Measurements from ENCODE around the gene ZBTB40.

Gene ZBTB40

DNA sequence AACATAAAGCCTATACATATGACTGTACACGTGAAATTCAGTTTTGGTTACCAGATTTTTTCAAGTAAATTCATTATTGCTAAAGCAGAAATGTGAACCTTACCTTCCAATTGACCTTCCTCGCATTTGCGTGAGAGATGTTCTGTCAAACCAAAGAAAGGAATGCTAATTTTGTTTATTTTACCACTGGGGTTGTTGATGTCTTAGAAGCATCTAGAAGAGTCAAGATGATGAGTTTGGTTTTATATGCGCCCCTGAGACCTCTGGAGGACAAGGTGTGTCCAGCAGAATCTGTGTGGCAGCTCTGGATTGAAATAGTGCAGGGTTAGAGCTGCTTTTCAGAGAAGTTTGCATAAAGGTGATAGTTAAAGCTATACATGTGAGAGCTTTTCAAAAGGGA, 48.4 kb downstream of the ZBTB40 start:
- no peak for DNase-seq (ENCODE audit: low read depth in 2 of 3, low spot score in 2 of 3)

GRCh38 chr1:22500471-22500870, 48.8 kb downstream of the ZBTB40 start:
- no peak for DNase-seq (ENCODE audit: low read depth in 2 of 3, low spot score in 2 of 3)

DNA sequence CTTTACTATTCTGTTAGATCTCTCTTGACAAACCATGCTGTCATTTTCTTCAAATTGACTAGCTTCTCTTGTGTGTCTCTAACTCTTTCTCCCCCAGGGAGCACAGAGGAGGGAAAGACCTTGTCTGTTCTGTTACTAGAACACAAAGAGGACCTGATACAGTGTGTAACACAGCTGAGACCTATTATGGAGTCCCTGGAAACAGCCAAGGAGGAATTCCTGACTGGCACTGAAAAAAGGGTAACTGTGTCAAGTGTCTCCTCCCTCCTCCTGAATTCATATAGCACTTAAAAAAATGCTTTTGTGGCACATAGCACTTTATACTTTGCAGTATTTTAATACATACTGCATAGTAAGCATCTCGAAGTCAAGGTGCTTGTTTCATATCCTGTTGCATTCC, 50.6 kb downstream of the ZBTB40 start:
- no peak for DNase-seq (ENCODE audit: low read depth in 2 of 3, low spot score in 2 of 3)

- no peak for DNase-seq (ENCODE audit: low read depth in 2 of 3, low spot score in 2 of 3)
Observed at GRCh38 chr1:22503721-22504410, 52.2 kb downstream of the ZBTB40 start.

GRCh38 chr1:22506130-22506692, 54.6 kb downstream of the ZBTB40 start:
- no peak for DNase-seq (ENCODE audit: low read depth in 2 of 3, low spot score in 2 of 3)

- no peak for DNase-seq (ENCODE audit: low read depth in 2 of 3, low spot score in 2 of 3)
Observed at GRCh38 chr1:22507587-22507986, 55.9 kb downstream of the ZBTB40 start.

GRCh38 chr1:22508329-22508728, 56.7 kb downstream of the ZBTB40 start:
- DNase-seq (ENCODE audit: low read depth in 2 of 3, low spot score in 2 of 3) = no peak

- DNase-seq (ENCODE audit: low read depth in 2 of 3, low spot score in 2 of 3) = no peak
Observed at GRCh38 chr1:22508991-22509390, 57.3 kb downstream of the ZBTB40 start.

GRCh38 chr1:22509815-22510214, 58.2 kb downstream of the ZBTB40 start:
- no peak for DNase-seq (ENCODE audit: low read depth in 2 of 3, low spot score in 2 of 3)

DNA sequence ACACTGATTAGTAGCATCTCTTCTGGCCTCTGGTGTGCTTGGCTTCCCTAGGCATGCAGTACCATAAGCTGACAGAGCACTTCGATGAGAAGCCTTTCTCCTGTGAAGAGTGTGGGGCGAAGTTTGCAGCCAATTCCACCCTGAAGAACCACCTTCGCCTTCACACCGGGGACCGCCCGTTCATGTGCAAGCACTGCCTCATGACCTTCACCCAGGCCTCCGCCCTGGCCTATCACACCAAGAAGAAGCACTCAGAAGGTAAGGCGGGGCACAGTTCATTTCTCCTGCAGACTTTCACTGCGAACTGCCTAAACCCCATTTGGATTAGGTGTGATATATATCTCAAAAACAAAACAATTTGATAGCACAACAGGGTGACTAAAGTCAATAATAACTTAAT, 61.2 kb downstream of the ZBTB40 start:
- DNase-seq (ENCODE audit: low read depth in 2 of 3, low spot score in 2 of 3) = no peak

- DNase-seq (ENCODE audit: low read depth in 2 of 3, low spot score in 2 of 3) = no peak
Observed at GRCh38 chr1:22516906-22517571, 65.4 kb downstream of the ZBTB40 start.

DNA sequence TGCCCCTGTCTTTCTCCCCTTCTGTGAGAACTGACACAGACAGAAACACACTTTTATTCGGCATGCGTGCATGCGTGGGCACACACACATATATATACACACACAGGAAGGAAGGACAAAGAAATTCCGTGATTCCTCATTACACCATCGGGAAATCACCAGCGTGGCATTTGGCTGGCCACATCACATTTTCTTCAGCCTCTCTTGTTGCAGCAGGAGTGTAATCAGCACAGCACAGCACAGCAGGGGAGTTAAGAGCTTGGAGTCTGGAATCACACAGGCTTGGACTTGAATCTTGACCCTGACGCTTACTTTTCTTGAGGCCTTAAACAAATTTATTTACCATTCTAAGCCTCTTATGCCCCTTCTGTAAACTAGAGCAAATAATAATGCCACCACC, 66.3 kb downstream of the ZBTB40 start:
- DNase-seq (ENCODE audit: low read depth in 2 of 3, low spot score in 2 of 3) = no peak

DNA sequence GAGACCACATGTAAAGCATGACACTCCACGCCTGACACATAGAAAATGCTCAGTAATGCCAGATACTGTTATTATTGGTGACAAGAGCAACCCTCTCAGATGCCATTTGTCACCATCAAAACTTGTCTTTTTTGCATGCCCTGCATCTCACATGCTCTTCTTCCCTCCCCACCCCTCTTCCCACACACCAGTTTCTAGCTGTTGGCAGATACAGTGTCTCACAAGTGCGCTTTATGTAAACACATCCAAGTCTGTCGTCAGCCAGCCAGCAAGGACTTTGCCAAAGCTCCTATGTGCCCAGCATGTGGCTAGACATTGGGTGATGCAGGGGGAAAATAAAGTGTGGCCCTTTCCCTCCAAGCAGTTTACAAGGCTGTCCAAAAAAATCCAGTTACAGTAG, 66.7 kb downstream of the ZBTB40 start:
- DNase-seq (ENCODE audit: low read depth in 2 of 3, low spot score in 2 of 3) = no peak

DNA sequence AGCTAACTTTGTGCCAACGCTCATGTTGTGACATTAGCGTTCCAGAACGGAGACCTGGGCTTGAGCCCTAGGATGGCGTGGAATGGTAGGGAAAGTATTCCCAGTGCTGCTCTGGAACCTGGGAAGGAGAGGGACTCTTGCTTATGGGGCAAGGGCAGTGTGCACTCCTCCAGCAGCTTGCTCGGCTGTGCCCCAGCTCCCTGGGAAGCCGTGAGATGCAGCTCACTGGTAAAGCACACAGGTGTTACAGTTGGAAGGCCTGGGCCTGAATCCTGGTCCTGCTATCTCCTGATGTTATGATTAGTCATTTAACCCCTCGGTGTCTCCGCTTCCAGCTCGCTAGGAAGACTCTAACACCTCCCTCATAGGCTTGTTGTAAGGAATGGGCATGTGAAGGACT, 69.2 kb downstream of the ZBTB40 start:
- no peak for DNase-seq (ENCODE audit: low read depth in 2 of 3, low spot score in 2 of 3)

GRCh38 chr1:22521692-22522091, 70.0 kb downstream of the ZBTB40 start:
- DNase-seq (ENCODE audit: low read depth in 2 of 3, low spot score in 2 of 3) = no peak

GRCh38 chr1:22522221-22522743, 70.6 kb downstream of the ZBTB40 start:
- no peak for DNase-seq (ENCODE audit: low read depth in 2 of 3, low spot score in 2 of 3)

GRCh38 chr1:22524481-22524880, 72.8 kb downstream of the ZBTB40 start:
- no peak for DNase-seq (ENCODE audit: low read depth in 2 of 3, low spot score in 2 of 3)

DNA sequence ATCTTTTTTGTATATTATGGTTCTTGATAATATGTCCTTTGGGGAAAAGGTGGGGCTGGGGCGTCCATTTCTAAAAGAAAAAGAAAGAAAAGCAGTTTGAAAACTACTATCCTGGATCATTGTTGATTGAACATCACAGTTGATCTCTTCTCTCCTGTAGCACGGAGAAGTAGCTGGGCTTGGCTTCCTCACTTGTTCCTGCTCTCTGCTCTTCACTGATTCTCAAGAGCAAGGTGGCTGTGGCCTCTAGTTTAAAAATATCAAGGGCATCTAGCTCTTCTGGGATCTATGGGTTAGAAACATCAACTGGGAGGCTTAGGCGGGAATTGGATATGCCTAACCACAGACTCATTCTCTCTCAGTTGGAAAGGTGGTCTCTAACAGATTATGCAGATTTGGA, 73.6 kb downstream of the ZBTB40 start:
- no peak for DNase-seq (ENCODE audit: low read depth in 2 of 3, low spot score in 2 of 3)

DNA sequence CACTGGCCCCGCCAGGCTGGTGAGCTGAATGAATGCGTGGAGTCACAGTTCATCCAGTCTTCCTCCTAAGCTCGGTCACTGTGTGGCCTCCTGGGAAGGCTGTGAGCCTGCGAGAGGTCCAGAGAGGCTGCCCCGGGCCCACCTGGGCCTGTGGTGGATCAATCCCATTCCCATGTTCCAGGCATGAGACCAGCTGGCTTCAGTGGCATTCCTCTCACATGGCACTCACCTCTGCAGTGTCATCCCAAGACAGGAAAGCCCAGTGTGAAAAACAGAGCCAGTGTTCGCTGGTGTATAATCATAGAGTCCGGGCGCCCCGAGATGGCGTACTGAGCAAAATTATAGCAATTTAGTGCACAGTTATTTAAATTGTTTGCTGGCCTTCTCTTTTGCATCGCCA, 74.0 kb downstream of the ZBTB40 start:
- no peak for DNase-seq (ENCODE audit: low read depth in 2 of 3, low spot score in 2 of 3)

DNA sequence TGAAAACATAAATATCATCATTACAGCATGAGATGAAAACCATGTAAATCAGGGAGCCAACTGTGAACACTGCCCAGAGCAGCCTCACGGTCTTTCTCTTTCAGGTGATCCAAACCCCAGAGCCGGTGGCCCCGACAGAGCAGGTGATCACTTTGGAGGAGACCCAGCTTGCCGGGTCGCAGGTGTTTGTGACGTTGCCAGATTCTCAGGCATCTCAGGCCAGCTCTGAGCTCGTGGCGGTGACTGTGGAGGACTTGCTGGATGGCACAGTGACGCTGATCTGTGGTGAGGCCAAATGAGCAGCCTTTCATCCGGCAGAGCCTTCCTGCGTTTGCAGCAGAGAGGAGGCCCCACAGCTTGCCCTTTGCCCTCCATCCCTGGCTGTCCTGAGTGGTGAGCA, 74.4 kb downstream of the ZBTB40 start:
- no peak for DNase-seq (ENCODE audit: low read depth in 2 of 3, low spot score in 2 of 3)

DNA sequence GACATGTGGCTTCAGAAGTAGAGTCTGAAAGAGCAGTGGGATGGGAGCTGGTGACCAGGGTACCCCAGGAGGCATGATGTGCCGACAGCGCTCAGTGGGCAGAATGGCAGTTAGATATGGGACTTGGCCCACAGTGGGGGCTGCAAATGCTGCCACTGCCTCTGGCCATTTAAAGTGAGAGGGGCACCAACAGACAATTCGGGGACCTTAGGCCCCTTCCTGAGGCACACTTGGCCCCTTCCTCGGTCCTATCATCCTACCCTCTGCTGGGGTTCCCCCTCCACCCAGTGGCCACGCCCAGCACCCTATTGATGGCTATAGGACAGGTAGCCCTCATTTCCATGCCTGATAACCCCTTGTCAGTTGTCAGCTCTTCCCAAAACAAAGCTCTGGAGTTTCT, 75.0 kb downstream of the ZBTB40 start:
- DNase-seq (ENCODE audit: low read depth in 2 of 3, low spot score in 2 of 3) = no peak

DNA sequence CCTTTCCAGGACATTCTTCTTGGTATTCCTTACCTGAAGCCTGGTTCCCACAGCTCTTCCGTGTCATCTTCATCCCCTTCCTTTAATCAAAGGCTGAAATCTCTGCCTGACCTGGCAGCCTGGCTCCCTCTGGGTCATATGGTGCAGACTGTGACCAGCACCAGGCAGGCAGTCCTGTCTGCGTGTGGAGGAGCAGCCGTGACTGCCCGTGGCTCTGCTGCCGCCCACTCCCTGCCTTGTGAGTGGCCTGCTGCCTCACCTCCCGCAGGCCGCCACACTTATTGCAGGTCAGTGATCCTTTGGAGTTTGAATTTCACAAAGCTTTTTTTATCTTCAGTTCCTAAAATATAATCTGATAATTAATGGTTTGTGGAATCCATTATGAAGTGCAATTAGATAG, 75.5 kb downstream of the ZBTB40 start:
- DNase-seq (ENCODE audit: low read depth in 2 of 3, low spot score in 2 of 3) = no peak
